ENCODE measurements around the gene MBNL1. TPM values are rescaled to one million over a fixed set of nuclear protein-coding genes. Genes with fewer than 3 reads are reported as not detected.

The MBNL1 gene
- total and polyA plus RNA-seq, 2 of the 13 experiments (the other 11 are each of a cell fraction or from before 2014, with no cell fraction given): 27.1 to 55.4 TPM

DNA sequence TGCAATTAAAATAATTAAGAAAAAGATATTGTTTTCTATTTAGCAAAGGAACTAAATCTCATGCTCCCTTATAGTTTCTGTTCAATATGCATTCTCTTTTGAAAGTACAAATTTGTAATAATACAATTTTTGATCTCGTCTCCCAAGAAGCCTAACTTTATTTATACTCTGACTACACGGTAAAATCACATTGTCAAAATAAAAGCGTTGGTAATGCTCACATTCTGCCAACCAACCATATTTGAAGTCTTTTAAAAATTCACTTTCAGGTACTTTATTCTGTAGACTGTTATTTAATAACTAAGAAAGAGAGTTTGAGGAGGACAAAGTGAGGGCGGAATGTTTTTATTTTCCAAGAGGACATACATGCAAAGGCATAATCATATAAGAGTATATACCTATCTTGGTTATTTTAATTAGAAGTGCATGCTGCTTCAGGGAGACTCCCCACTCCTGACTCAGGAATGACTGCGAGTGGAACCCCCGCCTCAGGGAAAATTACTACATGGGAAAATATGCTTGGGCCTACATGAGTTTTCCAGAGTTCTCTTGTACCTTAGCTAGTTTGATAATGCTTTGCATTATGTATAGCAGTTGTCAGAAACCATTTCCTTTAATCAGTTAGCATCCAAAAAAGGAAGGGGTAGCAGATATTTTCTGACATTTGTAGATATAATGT is 19.3 kb downstream of the MBNL1 start:
- WGBS (ENCODE audit: low lambda C conversion rate): 96% methylated on average over 6 of the region's 6 CpGs
- H3K27me3 ChIP-seq (ENCODE audit: control insufficient read depth in 1 of 2, insufficient read depth in 2 of 2, low read length in 2 of 2): no peaks in the 10 kb centered on the region
- H3K36me3 ChIP-seq (replicated peaks in 1 of 2; ENCODE audit: control insufficient read depth in 1 of 2, insufficient read depth in 2 of 2, low read length in 2 of 2): no peaks in the 10 kb centered on the region
- FAIRE-seq (no peak), ATAC-seq (no peak), DNase-seq (ENCODE audit: low spot score) (no peak)
- H3K4me2 ChIP-seq (ENCODE audit: low read depth, low read length): no peak overlapping the region
- H3K79me2 ChIP-seq (ENCODE audit: insufficient read depth, low read length): peaks cover 90% of the 10 kb centered on the region
- no peaks in the 10 kb centered on the region for H3K9me3 ChIP-seq (ENCODE audit: low read length)
- ChIA-PET POLR2A (no interaction called here), CTCF (ENCODE audit: low intra/inter-chr PET ratio, low total read pairs) (no interaction called here)
- intact Hi-C loops (cut with micrococcal nuclease; ENCODE audit: unreplicated experiment) (no loop called here), in situ Hi-C loops (cut with HindIII; ENCODE audit: extremely low pct_ligation_motif_present, low pct_unique_long_range_greater_than_20kb) (no loop called here)
- no peak overlapping the region for H2AFZ ChIP-seq (ENCODE audit: low read length)
- TF ChIP-seq ZNF180 (CRISPR knock-in tag; IDR thresholded peaks at IDR 0.05; ENCODE audit: borderline replicate concordance, low read depth) (no peak), SIN3B (IDR thresholded peaks at IDR 0.05; ENCODE audit: low read length) (no peak), ZNF33B (CRISPR knock-in tag; IDR thresholded peaks at IDR 0.05) (no peak), ZNF34 (CRISPR knock-in tag; IDR thresholded peaks at IDR 0.05; ENCODE audit: borderline replicate concordance) (no peak), ZBTB38 (CRISPR knock-in tag; IDR thresholded peaks at IDR 0.05) (no peak), THAP9 (CRISPR knock-in tag; IDR thresholded peaks at IDR 0.05; ENCODE audit: borderline replicate concordance) (no peak), IRF1 (CRISPR knock-in tag; IDR thresholded peaks at IDR 0.05; ENCODE audit: low read depth) (no peak)
- no peak overlapping the region for H3K9ac ChIP-seq (ENCODE audit: insufficient read depth, low read depth, low read length)
- H3K4me3 ChIP-seq (replicated peaks in 1 of 3; ENCODE audit: insufficient read depth in 1 of 3, low read depth in 2 of 3, low read length in 3 of 3): no peak overlapping the region
- H3K27ac ChIP-seq (ENCODE audit: extremely low read length, insufficient read depth, low read length): no peak overlapping the region
- BruUV-seq (replicated peaks): no TSS peak
- H3K4me1 ChIP-seq (ENCODE audit: insufficient read depth, low read length): peaks cover 17% of the 10 kb centered on the region
- peaks cover 8% of the 10 kb centered on the region; the same call in 1 of the 2 replicates for H4K20me1 ChIP-seq (ENCODE audit: insufficient read depth, low read length)
